ENCODE data around the gene PKP1.

DNA sequence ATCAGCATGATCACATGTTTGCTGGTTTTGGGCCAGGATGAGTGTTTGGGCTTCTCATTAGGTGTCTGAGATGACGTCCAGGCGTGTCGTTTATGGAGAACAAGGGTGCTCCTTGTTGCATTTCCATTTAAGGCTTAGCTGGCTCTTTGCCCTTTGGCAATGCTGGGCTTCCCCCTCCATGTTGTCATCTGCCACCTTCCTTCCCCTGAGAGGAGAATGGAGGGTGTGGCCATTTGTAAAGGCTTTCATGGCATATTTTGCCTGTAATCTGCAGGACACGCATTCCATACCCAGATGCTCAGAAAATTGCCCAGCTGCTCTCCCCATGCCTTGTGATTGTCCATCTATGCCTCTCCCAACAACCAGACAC is 27.7 kb downstream of the PKP1 start:
- no peak for TF ChIP-seq POLR2A (IDR thresholded peaks at IDR 0.05)
- TF ChIP-seq EP300 (IDR thresholded peaks at IDR 0.05): no peak
- TF ChIP-seq, protein P1, sequence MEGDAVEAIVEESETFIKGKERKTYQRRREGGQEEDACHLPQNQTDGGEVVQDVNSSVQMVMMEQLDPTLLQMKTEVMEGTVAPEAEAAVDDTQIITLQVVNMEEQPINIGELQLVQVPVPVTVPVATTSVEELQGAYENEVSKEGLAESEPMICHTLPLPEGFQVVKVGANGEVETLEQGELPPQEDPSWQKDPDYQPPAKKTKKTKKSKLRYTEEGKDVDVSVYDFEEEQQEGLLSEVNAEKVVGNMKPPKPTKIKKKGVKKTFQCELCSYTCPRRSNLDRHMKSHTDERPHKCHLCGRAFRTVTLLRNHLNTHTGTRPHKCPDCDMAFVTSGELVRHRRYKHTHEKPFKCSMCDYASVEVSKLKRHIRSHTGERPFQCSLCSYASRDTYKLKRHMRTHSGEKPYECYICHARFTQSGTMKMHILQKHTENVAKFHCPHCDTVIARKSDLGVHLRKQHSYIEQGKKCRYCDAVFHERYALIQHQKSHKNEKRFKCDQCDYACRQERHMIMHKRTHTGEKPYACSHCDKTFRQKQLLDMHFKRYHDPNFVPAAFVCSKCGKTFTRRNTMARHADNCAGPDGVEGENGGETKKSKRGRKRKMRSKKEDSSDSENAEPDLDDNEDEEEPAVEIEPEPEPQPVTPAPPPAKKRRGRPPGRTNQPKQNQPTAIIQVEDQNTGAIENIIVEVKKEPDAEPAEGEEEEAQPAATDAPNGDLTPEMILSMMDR (IDR thresholded peaks at IDR 0.05): no peak
- no peak for TF ChIP-seq POLR2AphosphoS5 (IDR thresholded peaks at IDR 0.05)
